Stimulated activated CD4-positive, alpha-beta T cell treated with anti-CD3 and anti-CD28 coated beads, TNF-alpha, amount 100 ng/mL, for 24 hours (primary cell): Measurements from ENCODE around the gene CLIP1.
"Not testable (repeated sequence)": the region's sequence is repeated elsewhere in the genome, so short reads cannot be mapped to it uniquely, and the experiment has no call there.

Experiments
- DNase-seq, 3 experiments: peaks; one replicate each; pipeline ENCODE4 v3.0.0-alpha.2; 2020; ENCODE audit warnings: low read depth in 3 of 3

CLIP1 gene

GRCh38 chr12:122397981-122398380 is 24.5 kb downstream of the CLIP1 start:
- not testable (repeated sequence) for DNase-seq

- DNase-seq: no peak
These were observed 27.1 kb downstream of the CLIP1 start for GRCh38 chr12:122395319-122395718.

GRCh38 chr12:122394626-122395194 is 27.8 kb downstream of the CLIP1 start:
- no peak for DNase-seq

GRCh38 chr12:122393817-122394216 is 28.7 kb downstream of the CLIP1 start:
- DNase-seq: no peak

GRCh38 chr12:122392411-122392810 is 30.1 kb downstream of the CLIP1 start:
- DNase-seq: no peak

GRCh38 chr12:122389677-122390076 is 32.8 kb downstream of the CLIP1 start:
- no peak for DNase-seq

- no peak for DNase-seq
These were observed 34.6 kb downstream of the CLIP1 start for GRCh38 chr12:122387887-122388286.

GRCh38 chr12:122385171-122386016 is 37.1 kb downstream of the CLIP1 start:
- no peak for DNase-seq

GRCh38 chr12:122382919-122383350 is 39.5 kb downstream of the CLIP1 start:
- no peak for DNase-seq

GRCh38 chr12:122381021-122381420 is 41.4 kb downstream of the CLIP1 start:
- no peak for DNase-seq

GRCh38 chr12:122376751-122377150 is 45.7 kb downstream of the CLIP1 start:
- DNase-seq: not testable (repeated sequence)

- DNase-seq: no peak
These were observed 47.8 kb downstream of the CLIP1 start for GRCh38 chr12:122374707-122375106.

- no peak for DNase-seq
These were observed 50.9 kb downstream of the CLIP1 start for GRCh38 chr12:122371475-122372045.

- no peak for DNase-seq
These were observed 54.0 kb downstream of the CLIP1 start for GRCh38 chr12:122368361-122369073.

- not testable (repeated sequence) for DNase-seq
These were observed 54.8 kb downstream of the CLIP1 start for GRCh38 chr12:122367632-122368031.

- DNase-seq: no peak
These were observed 55.6 kb downstream of the CLIP1 start for GRCh38 chr12:122366685-122367475.

- not testable (repeated sequence) for DNase-seq
These were observed 57.2 kb downstream of the CLIP1 start for GRCh38 chr12:122365226-122365625.

- DNase-seq: no peak
These were observed 58.7 kb downstream of the CLIP1 start for GRCh38 chr12:122363782-122364181.

- DNase-seq: no peak
These were observed 59.7 kb downstream of the CLIP1 start for GRCh38 chr12:122362755-122363154.

- DNase-seq: not testable (repeated sequence)
These were observed 64.1 kb downstream of the CLIP1 start for GRCh38 chr12:122358403-122358802.

- not testable (repeated sequence) for DNase-seq
These were observed 64.9 kb downstream of the CLIP1 start for GRCh38 chr12:122357536-122357935.
